ENCODE data around the gene GPR135.
"Not testable (repeated sequence)": the region's sequence is repeated elsewhere in the genome, so short reads cannot be mapped to it uniquely, and the experiment has no call there.

GPR135 gene

GRCh38 chr14:59460378-59460777, 4.8 kb downstream of the GPR135 start:
- in situ Hi-C loops (cut with HindIII; ENCODE audit: low sequenced_read_pairs): no loop called here
- DNase-seq (ENCODE audit: low read depth): no peak
- no peak overlapping the region for H3K4me3 ChIP-seq (ENCODE audit: low read depth, low read length)
- no peak for TF ChIP-seq CTCF (IDR thresholded peaks at IDR 0.05; ENCODE audit: low read depth, low read length, missing control alignments)

GRCh38 chr14:59458486-59458885, 6.7 kb downstream of the GPR135 start:
- DNase-seq (ENCODE audit: low read depth): no peak
- TF ChIP-seq CTCF (IDR thresholded peaks at IDR 0.05; ENCODE audit: low read depth, low read length, missing control alignments): no peak
- in situ Hi-C loops (cut with HindIII; ENCODE audit: low sequenced_read_pairs): no loop called here
- no peak overlapping the region for H3K4me3 ChIP-seq (ENCODE audit: low read depth, low read length)

GRCh38 chr14:59455411-59455810, 9.8 kb downstream of the GPR135 start:
- TF ChIP-seq CTCF (IDR thresholded peaks at IDR 0.05; ENCODE audit: low read depth, low read length, missing control alignments): no peak
- no peak for DNase-seq (ENCODE audit: low read depth)
- no peak overlapping the region for H3K4me3 ChIP-seq (ENCODE audit: low read depth, low read length)
- in situ Hi-C loops (cut with HindIII; ENCODE audit: low sequenced_read_pairs): no loop called here

- in situ Hi-C loops (cut with HindIII; ENCODE audit: low sequenced_read_pairs): no loop called here
- TF ChIP-seq CTCF (IDR thresholded peaks at IDR 0.05; ENCODE audit: low read depth, low read length, missing control alignments): no peak
- DNase-seq (ENCODE audit: low read depth): peak; percentile 85
- H3K4me3 ChIP-seq (ENCODE audit: low read depth, low read length): no peak overlapping the region
Measured at GRCh38 chr14:59454139-59454538, 11.0 kb downstream of the GPR135 start.

GRCh38 chr14:59451849-59452248, 13.3 kb downstream of the GPR135 start:
- in situ Hi-C loops (cut with HindIII; ENCODE audit: low sequenced_read_pairs): no loop called here
- no peak for TF ChIP-seq CTCF (IDR thresholded peaks at IDR 0.05; ENCODE audit: low read depth, low read length, missing control alignments)

GRCh38 chr14:59450716-59451115, 14.5 kb downstream of the GPR135 start:
- in situ Hi-C loops (cut with HindIII; ENCODE audit: low sequenced_read_pairs): no loop called here
- H3K4me3 ChIP-seq (ENCODE audit: low read depth, low read length): no peak overlapping the region
- DNase-seq (ENCODE audit: low read depth): no peak
- no peak for TF ChIP-seq CTCF (IDR thresholded peaks at IDR 0.05; ENCODE audit: low read depth, low read length, missing control alignments)

More at GRCh38 chr14:59451849-59452248, 13.3 kb downstream of the GPR135 start:
- no peak for DNase-seq (ENCODE audit: low read depth)
- no peak overlapping the region for H3K4me3 ChIP-seq (ENCODE audit: low read depth, low read length)

- H3K4me3 ChIP-seq (ENCODE audit: low read depth, low read length); in situ Hi-C loops (cut with HindIII; ENCODE audit: low sequenced_read_pairs); DNase-seq (ENCODE audit: low read depth): not testable (repeated sequence)
Measured at GRCh38 chr14:59448673-59449072, 16.5 kb downstream of the GPR135 start.
